GM19043 (cell line): ENCODE measurements around the gene NRXN2.

Experiments used
- ATAC-seq: cut with Tn5 transposase; IDR thresholded peaks from one replicate; pipeline ENCODE4 v1.9.1; 2021; ENCODE audit warnings: low read depth; ENCODE audit not compliant: unreplicated experiment

The NRXN2 gene

GRCh38 chr11:64560139-64560771, 162.7 kb downstream of the NRXN2 start:
- ATAC-seq: no peak

- ATAC-seq: no peak
These were observed 163.5 kb downstream of the NRXN2 start for GRCh38 chr11:64559351-64560138.

- no peak for ATAC-seq
These were observed 164.1 kb downstream of the NRXN2 start for GRCh38 chr11:64558869-64559268.

- ATAC-seq: no peak
These were observed 164.8 kb downstream of the NRXN2 start for GRCh38 chr11:64558065-64558745.

GRCh38 chr11:64556721-64557250, 166.2 kb downstream of the NRXN2 start:
- no peak for ATAC-seq
